Amniotic stem cell (primary cell): Measurements from ENCODE around the gene ALK.

Experiments used
- DNase-seq: peaks from one replicate; lab custom pipeline; 2025; lab: John Stamatoyannopoulos, UW

ALK gene

DNA sequence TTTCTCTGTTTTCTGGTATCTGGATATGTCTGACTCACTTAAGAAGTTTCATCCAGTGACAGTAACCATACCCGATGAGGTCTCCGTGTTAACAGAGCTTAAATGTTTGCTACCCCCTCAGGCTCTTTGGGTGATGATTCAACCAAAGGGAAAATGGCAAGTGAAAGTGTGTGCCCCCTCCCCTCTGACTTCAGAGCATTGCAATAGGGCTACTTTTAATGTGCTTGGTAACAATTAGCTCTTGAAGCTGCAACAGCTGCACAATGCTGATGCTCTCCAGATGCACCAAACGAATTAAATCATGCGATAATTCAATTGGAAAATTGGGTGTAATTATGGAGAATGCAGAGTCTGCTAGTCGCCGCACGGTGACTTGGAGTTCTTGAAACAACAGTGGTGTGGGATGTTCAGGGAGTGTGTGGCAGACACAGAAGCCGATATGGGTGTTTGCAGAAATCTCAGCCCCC is 270.7 kb downstream of the ALK start:
- no peak for DNase-seq

DNA sequence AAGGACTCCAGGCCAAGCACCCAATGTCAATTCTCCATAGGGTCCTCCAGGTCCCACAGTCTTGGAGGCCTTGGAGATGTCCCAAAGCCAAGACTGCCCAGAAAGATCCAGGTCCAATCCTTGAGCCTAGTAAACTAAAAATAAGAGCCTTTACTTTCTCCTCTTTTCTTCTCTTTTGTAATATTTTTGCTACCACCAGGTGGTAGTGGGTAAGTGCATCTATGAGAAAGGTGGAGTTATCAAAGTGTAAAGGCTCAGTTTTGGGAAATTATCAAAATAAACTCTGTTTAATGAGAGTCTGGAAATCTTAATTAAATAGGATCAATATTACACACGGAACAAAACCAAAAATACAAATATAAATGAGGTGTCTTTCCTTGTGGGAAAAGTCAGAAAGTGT is 276.4 kb downstream of the ALK start:
- no peak for DNase-seq

DNA sequence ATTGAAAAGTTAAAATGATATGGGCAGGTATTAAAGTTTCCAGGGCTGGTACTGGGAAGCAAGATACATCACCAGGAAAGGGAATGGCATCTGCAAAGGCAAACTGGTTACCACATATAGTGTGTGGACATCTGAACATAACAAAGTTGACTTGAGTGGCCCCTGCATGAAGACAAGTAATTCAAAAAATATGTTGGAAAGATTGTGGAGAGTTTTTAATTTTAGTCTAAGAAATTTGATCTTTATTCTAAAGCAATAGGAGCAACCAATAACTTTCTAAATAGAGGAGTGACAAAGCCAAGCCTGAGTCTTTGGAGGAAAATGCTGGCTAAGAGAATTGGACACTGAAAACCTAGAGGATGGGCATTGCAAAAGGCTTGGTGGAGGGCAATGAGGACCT is 278.2 kb downstream of the ALK start:
- DNase-seq: no peak

DNA sequence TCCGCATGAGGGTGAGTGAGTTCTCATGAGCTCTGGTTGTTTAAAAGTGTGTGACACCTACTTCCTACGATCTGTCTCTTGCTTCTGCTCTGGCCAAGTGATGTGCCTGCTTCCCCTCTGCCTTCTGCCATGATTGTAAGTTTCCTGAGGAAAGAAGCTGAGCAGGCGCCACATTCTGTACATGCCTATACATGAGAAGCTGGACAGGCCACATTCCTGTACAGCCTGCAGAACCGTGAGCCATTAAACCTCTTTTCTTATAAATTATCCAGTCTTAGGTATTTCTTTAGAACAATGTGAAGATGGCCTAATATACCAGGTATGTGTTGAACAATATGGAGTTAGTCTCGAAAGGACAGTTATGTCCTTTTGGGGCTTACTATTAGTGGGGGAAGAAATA is 281.0 kb downstream of the ALK start:
- no peak for DNase-seq

DNA sequence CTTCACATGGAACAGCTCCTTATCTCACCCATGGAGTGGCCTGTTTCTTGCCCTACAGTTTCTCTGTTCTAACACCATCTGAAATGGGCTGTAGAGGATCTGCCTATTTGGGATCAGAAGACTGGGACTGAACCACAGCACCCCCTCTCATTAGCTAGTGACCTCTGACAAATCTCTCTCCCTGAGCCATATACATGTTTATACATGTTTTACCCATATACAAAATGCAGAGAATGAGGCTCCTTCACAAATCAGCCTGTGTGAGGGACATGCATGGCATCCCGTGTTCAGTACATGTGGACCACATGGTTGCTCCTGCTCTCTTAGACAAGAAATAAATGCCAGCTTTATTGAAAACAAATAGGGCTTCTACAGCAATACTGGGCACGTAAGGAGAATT is 282.7 kb downstream of the ALK start:
- DNase-seq: no peak

DNA sequence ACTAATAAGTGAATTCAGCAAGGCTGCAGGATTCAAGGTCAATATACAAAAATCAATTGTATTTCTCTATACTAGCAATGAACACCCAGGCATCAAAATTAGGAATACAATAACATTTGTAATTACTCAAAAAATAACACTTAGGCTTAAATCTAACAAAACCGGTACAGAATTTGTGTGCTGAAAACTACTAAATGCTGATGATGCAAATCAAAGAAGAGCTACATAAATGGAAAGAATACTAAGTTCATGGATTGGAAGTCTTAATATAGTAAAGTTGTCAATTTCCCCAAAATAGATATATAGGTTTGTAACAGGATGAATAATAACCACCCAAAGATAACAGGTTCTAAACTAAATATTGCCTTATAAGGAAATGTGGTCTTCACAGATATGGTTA is 286.5 kb downstream of the ALK start:
- no peak for DNase-seq

DNA sequence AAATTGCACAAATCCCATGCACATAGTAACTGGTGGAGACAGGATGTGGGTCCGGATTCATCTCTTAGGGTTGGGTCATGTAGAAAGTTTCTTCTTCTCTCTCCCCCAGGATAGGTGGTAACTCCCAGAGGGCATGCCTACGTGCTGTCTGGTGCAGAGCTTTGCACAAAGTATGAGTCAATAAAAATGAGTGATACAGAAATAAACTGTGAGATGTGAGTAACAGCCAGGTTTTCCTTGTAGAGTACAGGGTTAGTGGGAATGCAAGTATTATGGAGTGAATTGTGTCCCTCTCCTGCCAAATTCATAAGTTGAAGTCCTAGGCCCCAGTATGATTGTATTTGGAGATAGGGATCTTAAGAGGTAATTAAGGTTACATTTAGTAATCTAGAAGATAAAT is 289.4 kb downstream of the ALK start:
- peak; percentile 39 for DNase-seq

DNA sequence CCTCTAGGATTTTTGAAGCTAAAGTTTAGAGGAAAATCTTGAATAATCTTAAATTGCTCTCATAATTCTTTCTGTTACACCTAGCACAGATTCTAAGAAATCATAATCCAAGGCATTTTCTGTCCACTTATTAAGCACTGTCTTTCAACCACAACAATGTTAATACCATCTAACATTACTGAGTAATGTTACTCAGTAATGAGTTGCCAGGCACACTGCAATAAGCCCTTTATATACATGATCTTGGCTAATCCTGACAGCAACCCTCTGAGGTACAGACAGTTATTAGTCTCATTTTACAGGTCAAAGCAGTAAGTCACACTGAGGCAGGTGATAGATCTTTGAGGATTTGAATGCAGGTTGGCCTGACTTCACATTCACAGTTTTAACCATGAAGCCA is 291.9 kb downstream of the ALK start:
- DNase-seq: no peak

DNA sequence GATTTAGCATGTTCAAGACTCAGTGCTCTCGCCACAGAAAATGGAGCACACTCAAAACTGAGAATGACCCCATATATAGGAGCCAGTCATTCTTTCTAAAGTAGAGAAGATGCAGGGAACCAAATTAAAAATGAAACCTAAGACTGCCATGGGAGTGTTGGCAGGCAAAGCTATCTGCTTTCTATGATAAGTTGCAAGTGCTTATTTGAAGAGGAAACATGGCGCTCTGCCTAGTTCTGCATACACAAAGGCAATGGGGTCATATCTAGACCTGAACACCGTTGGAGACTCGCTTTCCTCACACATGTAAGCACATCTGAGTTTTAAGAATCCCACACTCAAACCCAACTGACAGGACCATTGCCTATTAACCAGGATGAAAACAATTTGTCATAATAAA is 292.5 kb downstream of the ALK start:
- DNase-seq: no peak

DNA sequence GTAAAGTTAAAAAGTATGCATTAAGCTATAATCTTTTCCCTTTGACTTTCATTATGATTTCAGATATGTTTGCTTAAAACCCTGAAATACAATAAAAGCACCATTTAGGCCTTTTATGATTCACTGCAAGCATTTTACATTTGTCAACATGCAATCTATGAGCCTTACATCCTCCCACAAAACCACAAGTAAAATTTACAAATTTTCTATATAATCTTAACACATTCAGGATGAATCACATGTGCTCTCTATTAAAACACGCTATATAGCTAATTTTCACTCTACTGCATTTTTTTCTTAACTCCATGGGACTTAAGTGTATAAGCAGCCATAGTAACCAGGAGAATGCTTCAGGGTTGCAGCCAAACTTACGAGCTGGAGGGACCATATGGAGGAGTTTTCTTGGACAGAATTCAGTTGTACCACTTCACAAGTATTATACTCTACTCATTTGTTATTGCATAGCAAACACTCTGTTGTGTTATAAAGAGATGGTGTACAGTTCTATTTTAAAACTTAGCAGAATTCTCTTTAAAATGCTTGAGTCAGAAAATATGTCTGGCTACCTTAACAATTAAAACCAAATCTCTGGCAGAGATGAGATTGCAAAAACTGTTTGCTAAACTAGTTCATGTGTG is 293.2 kb downstream of the ALK start:
- DNase-seq: no peak

DNA sequence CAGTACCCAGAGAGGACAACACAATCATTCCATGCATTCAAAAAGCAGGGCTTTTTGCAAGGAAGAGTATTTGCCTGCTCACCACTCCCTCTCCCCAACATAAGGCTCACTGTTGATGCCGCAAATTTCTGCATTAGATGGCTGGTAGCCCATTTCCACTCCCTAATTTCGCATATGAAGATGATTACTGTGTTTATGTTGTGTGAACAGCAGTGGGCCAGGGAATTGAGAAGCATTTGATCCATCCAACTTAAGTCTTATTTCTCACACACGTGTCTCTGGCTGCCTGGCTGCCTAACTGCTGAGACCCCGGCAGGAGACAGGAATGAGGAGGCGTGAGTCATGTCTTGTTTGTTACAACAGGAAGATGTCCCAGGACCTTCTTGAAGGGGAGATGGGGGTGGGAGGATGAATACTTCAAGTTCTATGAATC is 294.1 kb downstream of the ALK start:
- no peak for DNase-seq

DNA sequence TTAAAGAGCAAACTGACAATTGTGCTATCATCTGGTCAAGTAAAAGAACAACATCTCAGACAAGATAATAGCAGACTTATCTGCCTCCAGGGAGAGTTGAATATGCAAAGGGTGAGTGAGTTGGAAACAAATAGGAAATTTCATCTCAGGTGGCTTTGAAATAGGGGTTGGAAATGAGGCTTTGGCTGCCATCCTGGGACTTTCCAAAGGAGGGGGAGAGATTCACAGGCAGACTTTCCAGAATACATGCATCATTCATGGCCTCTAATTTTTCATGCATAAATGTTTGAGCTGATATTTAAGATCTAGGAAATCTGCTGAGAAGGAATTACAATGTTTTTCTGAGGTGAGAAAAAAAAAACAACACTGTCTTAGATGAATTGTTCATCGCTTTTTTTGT is 300.5 kb downstream of the ALK start:
- DNase-seq: no peak

DNA sequence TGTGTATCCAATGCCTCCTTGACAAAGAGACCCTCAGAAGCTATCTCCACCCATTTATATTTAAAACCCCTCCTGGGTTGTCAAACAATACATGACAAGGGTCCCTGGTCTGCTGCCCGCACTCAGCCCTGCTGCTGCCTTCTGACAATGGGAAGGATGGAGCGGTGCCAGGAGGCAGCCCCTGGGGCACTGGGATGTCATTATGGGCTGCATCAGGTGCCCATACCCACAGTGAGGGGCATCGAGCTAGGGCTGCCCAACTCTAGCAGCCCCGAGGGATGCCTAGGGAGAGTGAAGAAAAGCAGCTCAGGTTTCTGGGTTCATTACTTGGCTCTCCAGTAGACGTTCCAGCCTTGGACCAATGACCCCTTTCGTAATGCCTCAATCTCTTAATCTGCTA is 301.7 kb downstream of the ALK start:
- DNase-seq: no peak

DNA sequence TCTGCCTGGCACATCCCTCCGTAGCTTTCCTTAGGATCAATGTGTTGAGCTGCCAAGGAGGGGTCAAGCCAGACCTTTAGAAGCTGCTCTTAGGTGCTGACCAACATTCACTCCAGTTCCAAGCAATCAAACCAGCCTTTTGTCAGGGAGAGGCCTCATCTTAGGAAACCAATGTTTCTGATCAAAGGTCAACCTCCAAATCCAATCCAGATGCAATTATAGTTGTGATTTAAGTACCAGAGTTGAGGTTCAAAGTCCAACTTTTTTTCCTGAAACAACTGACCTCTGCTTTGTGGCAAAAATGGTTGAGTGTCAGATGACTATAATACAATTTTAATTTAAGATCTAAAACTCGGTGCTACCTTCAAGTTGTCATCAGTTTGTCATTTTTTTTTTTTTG is 303.4 kb downstream of the ALK start:
- no peak for DNase-seq

DNA sequence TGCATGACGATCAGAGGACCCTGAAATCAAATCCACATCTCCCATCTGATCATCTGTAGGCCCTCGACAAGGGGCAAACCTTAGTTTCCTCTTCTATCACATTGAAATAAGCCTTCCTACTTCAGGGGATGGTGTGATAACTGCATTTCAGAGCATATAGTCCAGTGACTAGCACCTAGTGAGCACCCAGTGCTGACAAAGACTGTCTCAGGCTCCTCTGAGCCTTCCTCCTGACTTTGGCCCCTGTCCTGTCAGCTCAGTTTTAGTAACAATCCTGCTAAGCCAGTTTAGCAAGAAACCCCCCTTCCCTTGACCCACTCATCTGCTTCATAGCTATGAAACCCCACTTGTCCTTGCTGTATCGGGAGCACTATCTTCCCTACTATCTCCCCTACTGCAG is 304.0 kb downstream of the ALK start:
- no peak for DNase-seq

DNA sequence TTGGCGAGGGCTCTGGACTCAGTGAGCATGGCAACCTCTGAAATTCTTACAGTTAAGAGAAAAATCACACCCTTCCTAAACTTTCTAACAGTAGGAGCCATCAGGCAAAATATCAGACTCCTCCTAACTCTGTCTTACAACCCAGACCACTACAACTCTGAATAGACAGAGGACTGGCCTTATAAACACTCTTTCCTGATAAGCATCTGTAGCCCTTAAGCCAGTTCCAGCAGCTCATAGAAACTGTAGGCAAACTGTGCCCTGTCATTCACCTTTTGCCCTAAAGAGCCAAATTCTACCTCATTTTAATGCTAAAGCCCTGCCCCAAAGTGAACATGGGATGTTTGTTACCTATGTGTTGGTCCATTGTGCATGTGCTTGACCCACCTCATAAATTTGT is 304.8 kb downstream of the ALK start:
- no peak for DNase-seq

DNA sequence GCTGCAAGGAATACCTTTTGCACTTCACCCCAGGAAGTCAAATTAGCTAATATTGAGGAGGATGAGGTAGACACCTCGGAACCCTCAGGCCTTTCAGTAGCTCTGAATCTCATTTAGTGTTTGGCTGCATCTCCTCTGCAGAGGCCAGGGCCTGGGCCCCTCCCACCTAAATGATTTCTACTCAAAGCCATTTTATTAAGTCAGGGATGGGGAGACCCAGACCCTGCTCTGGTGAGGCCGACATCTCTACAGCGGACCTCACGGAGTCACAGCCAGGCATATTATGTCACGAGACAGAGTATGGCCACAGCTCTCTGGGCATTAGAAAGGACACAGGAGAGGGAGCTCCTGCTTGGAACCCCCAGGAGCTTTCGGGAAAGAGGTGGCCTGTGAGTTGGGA is 305.5 kb downstream of the ALK start:
- DNase-seq: no peak

DNA sequence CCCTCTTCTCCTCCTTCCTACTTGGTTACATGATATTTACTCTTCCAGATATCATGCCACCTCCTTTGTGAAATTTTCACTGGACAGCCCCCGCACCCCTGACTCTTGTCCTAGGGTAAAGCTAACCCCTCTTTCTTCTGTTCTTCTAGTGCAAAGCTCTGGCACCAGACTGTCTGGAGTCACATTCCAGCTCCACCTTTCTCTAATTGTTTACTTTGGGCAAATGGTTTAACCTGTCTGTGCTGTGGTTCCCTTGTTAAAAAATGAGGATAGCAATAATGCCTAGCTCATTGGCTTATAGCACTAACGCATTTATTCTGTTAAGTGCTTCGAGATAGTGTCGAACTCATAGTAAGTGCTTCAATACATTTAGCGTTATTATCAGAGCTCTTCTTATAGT is 306.2 kb downstream of the ALK start:
- no peak for DNase-seq

DNA sequence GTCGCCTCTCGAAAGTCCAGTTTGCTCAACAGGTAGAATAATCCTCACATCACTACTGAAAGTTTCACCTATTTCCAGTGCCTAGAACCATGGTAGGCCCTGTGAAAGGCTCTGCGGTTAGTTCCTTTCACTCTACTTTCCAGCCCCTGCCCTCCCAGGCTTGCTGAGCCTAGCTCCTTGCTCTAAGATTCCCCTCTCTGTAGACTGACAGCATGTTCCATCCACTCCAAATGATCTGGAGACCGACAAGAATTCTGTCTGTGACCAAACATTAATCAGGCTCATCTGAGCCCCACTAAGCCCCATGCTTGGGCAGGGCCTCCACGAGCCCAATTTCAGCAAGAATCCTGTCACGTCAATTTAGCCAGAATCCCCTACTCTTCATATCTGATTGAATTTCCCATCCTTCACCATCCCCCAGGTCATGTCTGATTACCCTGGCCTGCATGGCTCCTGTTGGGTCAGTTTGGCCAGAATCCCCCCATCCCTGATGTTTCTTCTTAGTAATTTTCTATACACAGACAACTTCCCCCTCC is 307.0 kb downstream of the ALK start:
- no peak for DNase-seq

DNA sequence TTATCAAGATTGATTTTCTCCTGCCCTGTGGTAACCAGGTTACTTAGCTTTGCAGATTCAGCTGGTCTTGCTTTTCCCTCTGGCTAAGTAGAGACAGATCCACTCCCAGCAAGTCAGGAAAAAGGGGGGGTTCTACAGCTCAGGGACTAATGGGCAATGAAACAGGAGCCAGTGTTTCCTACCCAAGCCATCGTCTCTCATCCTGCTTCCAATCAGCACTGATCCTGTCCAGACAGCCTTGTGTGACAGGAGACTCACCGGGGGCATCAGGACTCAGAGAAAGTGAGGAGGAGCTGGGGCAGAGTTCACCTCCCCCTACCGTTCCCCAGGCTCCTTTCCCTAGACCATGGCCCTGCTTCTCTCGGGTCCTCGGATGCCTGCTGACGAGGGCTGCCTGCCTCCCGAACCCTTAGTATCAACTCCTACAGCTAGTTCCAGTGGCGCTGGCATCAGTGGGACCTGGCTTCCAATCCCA is 307.6 kb downstream of the ALK start:
- DNase-seq: no peak

DNA sequence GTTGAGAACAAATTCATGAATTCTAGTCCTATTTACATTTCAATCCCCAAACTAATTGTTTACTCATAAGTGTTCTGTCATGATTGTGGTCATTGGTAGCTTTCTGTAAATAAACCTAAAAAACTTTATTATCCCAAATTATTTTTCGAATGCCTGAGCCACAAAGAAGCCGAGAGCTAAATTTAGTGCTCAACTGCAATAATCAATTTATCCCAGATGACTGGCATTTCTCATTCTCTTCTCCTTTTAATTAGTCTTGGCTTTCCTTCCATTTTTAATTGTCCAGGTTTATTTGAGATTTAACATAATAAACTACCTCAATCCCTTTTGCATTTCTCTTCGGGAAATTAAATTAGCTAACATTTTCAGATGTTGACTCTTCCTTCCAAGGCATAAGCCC is 308.3 kb downstream of the ALK start:
- DNase-seq: no peak

DNA sequence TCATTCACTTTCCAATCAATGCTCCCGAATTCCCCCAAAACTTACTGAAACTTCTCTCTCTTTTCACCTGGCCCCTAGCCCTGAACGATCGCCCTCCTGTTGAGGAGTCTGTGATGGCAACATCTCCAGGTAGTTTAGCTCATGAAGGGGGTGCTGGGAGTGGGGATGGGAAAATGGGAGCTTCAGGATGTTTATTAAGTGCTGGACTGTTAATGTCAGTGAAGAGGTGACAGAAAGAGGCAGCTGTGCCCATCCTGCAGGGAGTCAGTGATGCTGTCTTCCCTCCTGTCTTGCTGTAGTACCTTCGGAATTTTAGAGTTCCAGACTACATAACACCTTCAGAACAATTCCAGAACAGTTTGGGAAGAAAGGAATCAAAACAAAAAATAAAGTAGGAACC is 308.8 kb downstream of the ALK start:
- no peak for DNase-seq

DNA sequence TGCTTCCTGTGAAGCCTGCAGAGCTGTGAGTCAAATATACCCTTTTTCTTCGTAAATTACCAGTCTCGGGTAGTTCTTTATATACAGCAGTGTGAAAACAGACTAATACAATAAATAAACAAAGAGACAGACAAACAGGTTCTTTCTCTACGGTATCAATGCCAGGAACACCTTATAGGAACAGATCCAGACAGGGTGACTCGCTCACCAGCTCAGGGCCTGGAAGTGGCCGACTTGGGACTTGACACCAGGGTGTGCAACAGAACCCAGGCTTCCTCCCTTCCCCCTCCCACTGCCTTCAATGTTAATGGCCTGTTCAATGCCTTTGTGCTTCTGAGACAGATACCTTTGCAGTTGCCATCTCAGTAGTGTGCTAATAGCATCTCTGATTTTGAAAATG is 309.5 kb downstream of the ALK start:
- no peak for DNase-seq

DNA sequence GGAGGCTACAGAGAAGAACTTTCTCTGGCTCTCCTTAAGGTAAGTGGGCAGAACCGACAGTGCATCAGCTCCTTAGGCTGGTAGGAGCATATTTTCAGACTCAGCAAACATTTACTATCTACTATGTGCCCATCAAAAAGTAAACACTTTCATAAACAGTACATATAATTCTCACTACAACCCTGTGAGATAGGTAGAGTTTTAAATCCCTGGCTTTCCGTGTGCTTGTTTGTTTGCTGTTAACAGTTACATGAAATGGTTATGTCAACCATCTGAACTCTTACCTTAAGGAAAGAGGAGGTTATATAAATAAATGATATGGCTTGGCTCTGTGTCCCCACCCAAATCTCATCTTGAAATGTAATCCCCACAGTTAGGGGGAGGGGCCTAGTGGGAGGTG is 310.1 kb downstream of the ALK start:
- DNase-seq: no peak
